K562 (cell line): ENCODE data around the gene ZNF487. TPM values are rescaled to one million over a fixed set of nuclear protein-coding genes. Genes with fewer than 3 reads are reported as not detected.
"Not testable (repeated sequence)": the region's sequence is repeated elsewhere in the genome, so short reads cannot be mapped to it uniquely, and the experiment has no call there.

Source experiments
- ATAC-seq: fragments of 200-7000 bp; cut with Tn5 transposase; 3 replicates; pipeline ENCODE4 v1.9.1; 2020; ENCODE audit warnings: moderate library complexity
- BruUV-seq: library from RNA; stranded (reverse); fragments of 400-500 nt; replicated peaks from 2 replicates; lab custom pipeline; 2021; lab: Mats Ljungman, UMichigan
- CTCF ChIA-PET: fragments of 300-600 bp; formaldehyde crosslinking; extraction: SDS; loops from one replicate; lab custom pipeline; 2021; ENCODE audit warnings: low intra/inter-chr PET ratio; lab: Yijun Ruan, JAX
- POLR2A ChIA-PET: fragments of 300-600, 350-650 bp; sonication (Branson Sonifier 250); formaldehyde crosslinking; extraction: SDS; loops from one replicate; lab custom pipeline; 2021; ENCODE audit warnings: antibody characterized with exemption, inconsistent platforms; lab: Yijun Ruan, JAX
- DNase-seq, 4 experiments: peaks; one replicate each; pipeline versions ENCODE4 v3.0.0 to v3.0.0-alpha.2; 2011 to 2018; ENCODE audit warnings: low spot score in 3 of 4, mixed read lengths in 3 of 4; ENCODE audit errors: extremely low read depth in 1 of 4
- FAIRE-seq: peaks from 2 replicates; lab custom pipeline; 2011; peaks lifted over from hg19 to GRCh38; lab: Jason Lieb, UNC
- H2AFZ ChIP-seq: 2 replicates; pipeline ENCODE4 v1.6.0; 2011; ENCODE audit warnings: low read depth, low read length, control low read depth, inconsistent platforms
- H3K27ac ChIP-seq: fragments of 200-600 bp; 3 replicates; pipeline ENCODE4 v1.8.0; 2011; ENCODE audit warnings: low read depth, mild to moderate bottlenecking, control low read depth, inconsistent platforms, low read length, moderate library complexity, mixed read lengths; ENCODE audit errors: extremely low read depth
- H3K27me3 ChIP-seq, 2 experiments: fragments of 300-600 bp in 1 of 2; 2 replicates in 1 of 2; 3 replicates in 1 of 2; pipeline versions ENCODE4 v1.6.0 to v1.8.0; 2011; ENCODE audit warnings: inconsistent platforms in 2 of 2, low read length in 2 of 2, mild to moderate bottlenecking in 1 of 2, mixed read lengths in 1 of 2, moderate library complexity in 1 of 2; ENCODE audit not compliant: control insufficient read depth in 2 of 2, insufficient read depth in 2 of 2
- H3K36me3 ChIP-seq: fragments of 300-600 bp; 3 replicates; pipeline ENCODE4 v1.8.0; 2011; ENCODE audit warnings: mild to moderate bottlenecking, low read length, inconsistent platforms; ENCODE audit not compliant: control insufficient read depth, insufficient read depth
- H3K4me1 ChIP-seq, 2 experiments: fragments of 200-600 bp in 1 of 2; replicated peaks in 1 of 2; 2 replicates in 1 of 2; 3 replicates in 1 of 2; pipeline versions ENCODE4 v1.5.1 to v1.8.0; 2011; ENCODE audit warnings: inconsistent platforms in 2 of 2, low read length in 2 of 2, mild to moderate bottlenecking in 1 of 2, mixed read lengths in 1 of 2, moderate library complexity in 1 of 2; ENCODE audit not compliant: control insufficient read depth in 2 of 2, insufficient read depth in 2 of 2
- H3K4me2 ChIP-seq: 2 replicates; pipeline ENCODE4 v1.6.1; 2011; ENCODE audit warnings: low read length, control low read depth, inconsistent platforms, mixed read lengths; ENCODE audit not compliant: insufficient read depth
- H3K4me3 ChIP-seq: fragments of 200-600 bp; sonication (generic), shearing (Covaris generic); 2 replicates; pipeline ENCODE4 v1.5.1; 2016; ENCODE audit warnings: control low read depth, inconsistent platforms
- H3K79me2 ChIP-seq: fragments of 200-600 bp; 3 replicates; pipeline ENCODE4 v1.8.0; 2011; ENCODE audit warnings: low read length, inconsistent platforms; ENCODE audit not compliant: control insufficient read depth, insufficient read depth
- H3K9ac ChIP-seq, 2 experiments: 2 replicates each; pipeline versions ENCODE4 v1.6.0 to v1.6.1; 2011; ENCODE audit warnings: low read depth in 2 of 2, low read length in 2 of 2, control low read depth in 1 of 2, inconsistent platforms in 1 of 2, mild to moderate bottlenecking in 1 of 2, mixed read lengths in 1 of 2; ENCODE audit not compliant: insufficient read depth in 1 of 2
- H3K9me1 ChIP-seq: one replicate; pipeline ENCODE4 v1.6.0; 2011; ENCODE audit warnings: inconsistent platforms, mild to moderate bottlenecking, low read length, moderate library complexity; ENCODE audit not compliant: control insufficient read depth, insufficient read depth
- H3K9me3 ChIP-seq: replicated peaks from 2 replicates; pipeline ENCODE4 v1.5.1; 2011; ENCODE audit warnings: low read depth, low read length, inconsistent platforms; ENCODE audit not compliant: control insufficient read depth, insufficient read depth
- H4K20me1 ChIP-seq: replicated peaks from 2 replicates; pipeline ENCODE4 v1.6.1; 2011; ENCODE audit warnings: low read length, inconsistent platforms, mixed read lengths; ENCODE audit not compliant: control insufficient read depth, insufficient read depth
- ARID1B ChIP-seq: fragments of 450-650 bp; IDR thresholded peaks from 2 replicates; pipeline ENCODE4 v1.6.1; 2016; ENCODE audit warnings: antibody characterized with exemption, mild to moderate bottlenecking, inconsistent platforms
- DPF2 ChIP-seq: fragments of 450-650 bp; IDR thresholded peaks from 2 replicates; pipeline ENCODE4 v1.6.1; 2016
- HMBOX1 ChIP-seq: sonication (generic); IDR thresholded peaks from 2 replicates; pipeline ENCODE4 v1.6.1; 2016
- TRIM24 ChIP-seq, 2 experiments: fragments of 450-650 bp; IDR thresholded peaks; 2 replicates each; pipeline ENCODE4 v1.6.1; 2016
- ZBTB33 ChIP-seq: sonication (generic); formaldehyde crosslinking; IDR thresholded peaks from 2 replicates; pipeline ENCODE4 v1.8.1; 2023; ENCODE audit warnings: mild to moderate bottlenecking, missing genetic modification reagents
- ZNF316 ChIP-seq: fragments of 450-650 bp; IDR thresholded peaks from 2 replicates; pipeline ENCODE4 v1.6.1; 2016
- WGBS: fragments of 100-300 bp; shearing (Covaris generic); methylation state at CpG from one replicate; pipeline ENCODE4 v1.1.6; 2016; ENCODE audit warnings: low coverage, mixed read lengths; ENCODE audit not compliant: insufficient coverage; ENCODE audit errors: missing lambda C conversion rate; 5-methylcytosine and 5-hydroxymethylcytosine counted together
- in situ Hi-C: fragments of 300-500 bp; cut with MboI; formaldehyde crosslinking; loops from 4 replicates; pipeline ENCODE4 v1.15.0; 2018; ENCODE audit warnings: inconsistent platforms, mixed read lengths
- intact Hi-C: fragments of 100-400 bp; cut with micrococcal nuclease; formaldehyde crosslinking; loops from 2 replicates; pipeline ENCODE4 v1.14.2; 2022
- polyA plus RNA-seq, 8 experiments: library from polyadenylated mRNA; depleted of rRNA in 4 of 8; stranded (reverse) in 5 of 8; unstranded in 3 of 8; fragments of >200 nt; fragmentation: Nextera tagmentation in 2 of 8; fragmentation: Illumina TruSeq in 1 of 8; extraction: Ambion mirVana in 2 of 8; extraction: Trizol in 1 of 8; gene quantifications; 2 replicates each; pipeline versions ENCODE4 v1.2.1 to v1.2.3, GENCODE V29; 2011 to 2014; ENCODE audit warnings: inconsistent platforms in 1 of 8, missing spikeins in 1 of 8
- total RNA-seq, 7 experiments: library from RNA; depleted of rRNA in 6 of 7; stranded (reverse); fragments of >200 nt in 6 of 7; fragmentation: Illumina TruSeq in 2 of 7; extraction: Trizol in 2 of 7; gene quantifications; 2 replicates each; pipeline versions ENCODE4 v1.2.1 to v1.2.3, GENCODE V29; 2011 to 2021; ENCODE audit warnings: low replicate concordance in 1 of 7

The ZNF487 gene
- total and polyA plus RNA-seq, 9 of the 15 experiments (the other 6 are each of a cell fraction or from before 2014, with no cell fraction given): 1.9 to 6.5 (median 4.2) TPM

DNA sequence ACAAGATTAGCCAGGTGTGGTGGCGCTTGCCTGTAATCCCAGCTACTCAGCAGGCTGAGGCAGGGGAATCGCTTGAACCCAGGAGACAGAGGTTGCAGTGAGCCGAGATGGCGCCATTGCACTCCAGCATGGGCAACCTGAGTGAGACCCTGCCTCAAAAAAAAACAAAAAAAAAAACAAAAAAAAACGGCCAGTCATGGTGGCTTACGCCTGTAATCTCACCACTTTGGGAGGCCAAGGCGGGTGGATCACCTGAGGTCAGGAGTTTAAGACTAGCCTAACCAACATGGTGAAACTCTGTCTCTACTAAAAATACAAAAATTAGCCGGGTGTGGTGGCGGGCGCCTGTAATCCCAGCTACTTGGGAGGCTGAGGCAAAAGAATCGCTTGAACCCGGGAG lies 10.4 kb upstream of the ZNF487 start:
- ATAC-seq, H2AFZ ChIP-seq, H3K79me2 ChIP-seq, H3K9ac ChIP-seq, intact Hi-C loops, DNase-seq, BruUV-seq, H3K4me3 ChIP-seq, H3K9me1 ChIP-seq, FAIRE-seq, H3K9me3 ChIP-seq, H3K36me3 ChIP-seq, in situ Hi-C loops, H3K27ac ChIP-seq, H3K4me2 ChIP-seq, H4K20me1 ChIP-seq, CTCF ChIA-PET, H3K27me3 ChIP-seq: not testable (repeated sequence)
- POLR2A ChIA-PET: interaction anchor here (1.0 kb wide), 1 partner anchor 10 kb away, joined by 3 read pairs; the partner anchor contains the start of gene ZNF487
- peaks cover 15 to 36% of the 10 kb centered on the region in 2 experiments; a peak in 4 of 5 replicates for H3K4me1 ChIP-seq
- TF ChIP-seq ZNF316 (peak; percentile 46), ZBTB33 (CRISPR knock-in tag) (peak; percentile 88; the same call in 1 of the 2 replicates), HMBOX1 (0 out of 2 replicates have a peak, but pooled peaks have one; percentile 14), TRIM24 (IDR thresholded peaks at IDR 0.05) (peak in 1 of 2 experiments; percentile 51; a peak in 1 of 4 replicates), ARID1B (0 out of 2 replicates have a peak, but pooled peaks have one; percentile 29), DPF2 (peak; percentile 52)
- WGBS: 82% methylated on average over 12 of the region's 12 CpGs
